Stomach smooth muscle (tissue), 2 donors: ENCODE measurements around the gene CABLES1.

Source experiments
- H3K27ac ChIP-seq: one replicate; pipeline ENCODE4 v1.7.0; 2013; ENCODE audit warnings: mild to moderate bottlenecking, low read length, inconsistent platforms
- H3K27me3 ChIP-seq, 2 donors: one replicate each; pipeline ENCODE4 v1.7.0; 2013; ENCODE audit warnings: low read length in 2 of 2; ENCODE audit not compliant: insufficient read depth in 2 of 2, control insufficient read depth in 1 of 2
- H3K36me3 ChIP-seq, 2 donors: one replicate each; pipeline ENCODE4 v1.7.0; 2013; ENCODE audit warnings: low read length in 2 of 2; ENCODE audit not compliant: control insufficient read depth in 2 of 2, insufficient read depth in 2 of 2
- H3K4me1 ChIP-seq: one replicate; pipeline ENCODE4 v1.7.0; 2013; ENCODE audit warnings: low read length; ENCODE audit not compliant: control insufficient read depth, insufficient read depth
- H3K4me3 ChIP-seq, 2 donors: one replicate each; pipeline ENCODE4 v1.7.0; 2013; ENCODE audit warnings: low read length in 2 of 2
- H3K9ac ChIP-seq, 2 donors: one replicate each; pipeline ENCODE4 v1.7.0; 2013; ENCODE audit warnings: low read length in 2 of 2, mild to moderate bottlenecking in 1 of 2
- H3K9me3 ChIP-seq, 2 donors: one replicate each; pipeline ENCODE4 v1.7.0; 2013; ENCODE audit warnings: low read length in 2 of 2; ENCODE audit not compliant: control insufficient read depth in 2 of 2
- donor health status: healthy.
- donor health status: Pancreatic carcinoma.

The CABLES1 gene

GRCh38 chr18:23186781-23187180, 51.5 kb downstream of the CABLES1 start:
- Histone ChIP-seq H3K27ac (no peak overlapping the region), H3K36me3 (no peaks in the 10 kb centered on the region), H3K9me3 (no peaks in the 10 kb centered on the region), H3K4me1 (no peaks in the 10 kb centered on the region), H3K27me3 (no peaks in the 10 kb centered on the region), H3K9ac (no peak overlapping the region), H3K4me3 (no peak overlapping the region)

DNA sequence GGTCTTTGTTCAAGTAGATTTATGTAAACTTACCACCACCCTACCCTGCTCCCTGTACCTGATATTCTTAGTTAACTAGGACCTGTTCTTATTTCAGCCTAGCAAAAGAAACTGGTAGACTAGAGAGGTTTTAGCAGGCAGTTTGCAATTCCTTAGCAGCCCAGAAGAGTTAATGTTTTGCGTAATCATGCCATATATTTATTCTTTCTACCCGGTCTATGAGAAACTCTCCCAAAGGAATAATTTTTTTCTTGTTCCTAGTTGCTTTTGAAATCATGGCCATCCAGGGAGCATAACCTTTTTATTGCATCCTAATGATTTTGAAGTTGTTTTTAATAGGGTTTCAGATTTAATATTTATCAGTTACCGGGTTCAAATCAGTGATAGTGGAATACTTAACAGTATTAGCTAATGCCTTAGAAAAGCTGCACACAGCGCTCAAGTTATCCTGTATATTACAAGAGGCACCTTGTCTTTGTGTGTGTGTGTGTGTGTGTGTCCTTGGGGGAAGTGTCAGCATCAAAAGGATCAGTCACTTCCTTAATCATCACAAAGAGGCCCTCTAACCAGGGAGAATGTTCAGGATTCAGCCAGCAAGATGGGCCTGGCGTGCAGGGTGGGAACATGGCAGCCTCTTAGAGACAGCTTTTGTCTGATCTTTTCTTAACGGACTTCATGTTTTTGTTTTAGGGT, 52.9 kb downstream of the CABLES1 start:
- no peak overlapping the region for H3K27ac ChIP-seq

GRCh38 chr18:23189099-23189498, 53.8 kb downstream of the CABLES1 start:
- Histone ChIP-seq H3K4me1 (peaks cover 5% of the 10 kb centered on the region), H3K9me3 (no peaks in the 10 kb centered on the region), H3K36me3 (no peaks in the 10 kb centered on the region), H3K9ac (no peak overlapping the region), H3K27me3 (no peaks in the 10 kb centered on the region), H3K4me3 (no peak overlapping the region), H3K27ac (no peak overlapping the region)

More for the DNA sequence above, 52.9 kb downstream of the CABLES1 start:
- no peaks in the 10 kb centered on the region for H3K9me3 ChIP-seq
- no peak overlapping the region for H3K9ac ChIP-seq
- no peak overlapping the region for H3K4me3 ChIP-seq
- no peaks in the 10 kb centered on the region for H3K27me3 ChIP-seq
- H3K36me3 ChIP-seq, result no peaks in the 10 kb centered on the region
- H3K4me1 ChIP-seq, result peaks cover 5% of the 10 kb centered on the region

DNA sequence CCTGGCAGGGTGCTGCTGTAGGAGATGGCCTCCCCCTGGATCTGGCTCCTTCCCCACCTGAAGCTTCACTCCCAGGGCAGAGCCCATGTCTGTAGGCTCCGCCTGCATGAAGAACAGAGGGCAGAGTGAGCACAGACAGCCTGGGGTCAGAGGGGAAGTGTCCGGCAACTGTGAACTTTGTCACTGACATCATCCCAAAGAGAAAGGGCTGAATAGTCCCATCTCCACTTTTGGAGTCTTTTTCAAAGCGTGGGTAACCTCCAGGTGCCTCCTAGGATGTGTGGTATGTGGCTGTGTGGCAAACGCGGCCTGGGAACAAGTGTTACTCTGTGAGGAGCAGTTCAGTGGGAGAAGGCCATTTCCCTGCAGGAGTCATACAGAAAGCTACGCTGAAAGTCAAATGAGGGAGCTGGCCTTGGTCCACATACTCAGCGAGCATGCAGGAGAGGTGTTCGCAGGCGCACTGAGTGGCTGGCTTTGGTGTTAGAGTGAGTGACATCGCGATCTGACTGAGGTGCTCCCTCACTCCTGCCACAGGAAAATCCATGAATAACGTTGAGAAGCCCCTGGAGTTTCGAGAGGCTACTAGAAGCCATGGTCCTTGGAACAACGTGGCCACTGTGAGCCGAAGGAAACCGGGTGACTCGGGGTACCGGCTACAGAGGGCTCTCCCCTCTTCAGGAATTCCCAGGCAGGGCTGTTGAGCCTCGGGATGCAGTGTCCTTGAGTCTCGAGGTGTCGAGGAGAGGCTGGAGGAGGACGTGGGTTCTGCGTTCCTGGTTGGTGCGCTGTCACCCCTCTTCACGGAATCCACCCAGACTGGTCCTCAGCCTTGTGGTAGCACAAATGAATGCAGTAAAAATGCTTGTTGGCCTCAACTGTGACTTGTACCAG, 54.7 kb downstream of the CABLES1 start:
- Histone ChIP-seq H3K9ac (no peak overlapping the region), H3K4me1 (peaks cover 5% of the 10 kb centered on the region), H3K9me3 (no peaks in the 10 kb centered on the region), H3K36me3 (no peaks in the 10 kb centered on the region), H3K4me3 (no peak overlapping the region), H3K27me3 (no peaks in the 10 kb centered on the region), H3K27ac (no peak overlapping the region)

DNA sequence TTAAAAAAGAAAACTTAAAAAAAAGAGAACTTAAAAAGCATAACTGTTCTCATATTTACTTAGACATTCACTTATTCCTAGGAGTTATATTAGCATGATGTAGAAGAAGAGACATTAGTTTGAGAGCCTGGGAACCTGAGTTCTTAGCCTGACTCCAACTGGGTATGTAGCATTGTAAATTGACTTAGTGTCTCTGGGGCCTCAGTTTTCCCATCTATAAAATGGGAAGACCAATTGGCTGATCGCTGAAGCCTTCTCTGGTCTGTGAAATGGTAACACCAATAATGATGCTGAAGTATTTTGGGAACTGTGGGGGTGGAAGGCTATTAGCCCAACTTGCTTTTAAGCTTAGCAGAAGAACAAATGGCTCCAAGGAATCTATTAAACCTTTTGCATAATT, 55.9 kb downstream of the CABLES1 start:
- Histone ChIP-seq H3K27ac (no peak overlapping the region), H3K9ac (no peak overlapping the region), H3K27me3 (no peaks in the 10 kb centered on the region), H3K4me1 (peaks cover 5% of the 10 kb centered on the region), H3K9me3 (no peaks in the 10 kb centered on the region), H3K36me3 (no peaks in the 10 kb centered on the region), H3K4me3 (no peak overlapping the region)

- Histone ChIP-seq H3K36me3 (peaks cover 0 to 3% of the 10 kb centered on the region in 2 donors), H3K27me3 (no peaks in the 10 kb centered on the region), H3K27ac (no peak overlapping the region), H3K4me3 (no peak overlapping the region), H3K9me3 (no peaks in the 10 kb centered on the region), H3K9ac (no peak overlapping the region), H3K4me1 (peaks cover 5% of the 10 kb centered on the region)
These were observed 58.5 kb downstream of the CABLES1 start for GRCh38 chr18:23193742-23194141.

DNA sequence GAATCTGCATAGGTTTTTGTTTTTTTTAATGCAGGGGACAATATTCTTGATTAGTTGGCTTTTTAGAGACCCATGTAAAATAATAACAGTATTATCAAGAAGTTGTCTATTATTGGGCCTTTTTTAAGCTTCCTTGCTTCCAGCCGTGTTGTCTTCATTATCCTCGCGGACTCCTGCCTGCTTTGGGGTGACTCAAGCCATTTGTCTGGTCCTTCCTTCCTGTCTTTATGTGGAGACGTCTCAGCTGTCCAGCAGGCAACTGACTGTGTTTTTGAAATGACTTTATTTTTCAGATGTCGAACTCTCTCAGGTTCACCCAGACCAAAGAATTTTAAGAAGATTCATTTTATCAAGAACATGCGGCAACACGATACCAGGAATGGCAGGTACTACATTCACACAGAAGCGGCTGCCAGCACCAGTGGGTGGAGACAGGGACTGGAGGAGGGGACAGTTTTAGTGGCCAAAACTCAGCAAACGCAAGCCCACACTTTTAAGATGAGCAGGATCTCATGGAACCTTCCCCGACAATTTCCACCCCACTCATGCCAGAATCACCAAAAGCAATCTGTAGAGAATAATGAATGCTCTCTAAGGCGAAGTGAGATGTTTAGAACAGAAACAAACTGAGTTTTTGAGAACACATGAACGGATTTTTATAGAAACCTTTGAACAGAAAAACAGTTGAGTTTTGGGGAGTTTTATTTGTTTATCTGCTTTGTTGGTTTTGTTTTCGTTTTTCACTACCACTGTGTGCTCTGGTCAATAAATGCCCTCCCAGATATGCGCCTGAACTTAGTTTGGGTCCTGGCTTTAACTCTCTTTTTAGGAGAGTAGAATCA, 59.1 kb downstream of the CABLES1 start:
- no peak overlapping the region for H3K27ac ChIP-seq
- H3K9ac ChIP-seq, result no peak overlapping the region
- H3K4me3 ChIP-seq, result no peak overlapping the region
- H3K4me1 ChIP-seq, result peaks cover 5% of the 10 kb centered on the region
- H3K36me3 ChIP-seq, result peaks cover 0 to 3% of the 10 kb centered on the region in 2 donors
- no peaks in the 10 kb centered on the region for H3K9me3 ChIP-seq
- no peaks in the 10 kb centered on the region for H3K27me3 ChIP-seq

DNA sequence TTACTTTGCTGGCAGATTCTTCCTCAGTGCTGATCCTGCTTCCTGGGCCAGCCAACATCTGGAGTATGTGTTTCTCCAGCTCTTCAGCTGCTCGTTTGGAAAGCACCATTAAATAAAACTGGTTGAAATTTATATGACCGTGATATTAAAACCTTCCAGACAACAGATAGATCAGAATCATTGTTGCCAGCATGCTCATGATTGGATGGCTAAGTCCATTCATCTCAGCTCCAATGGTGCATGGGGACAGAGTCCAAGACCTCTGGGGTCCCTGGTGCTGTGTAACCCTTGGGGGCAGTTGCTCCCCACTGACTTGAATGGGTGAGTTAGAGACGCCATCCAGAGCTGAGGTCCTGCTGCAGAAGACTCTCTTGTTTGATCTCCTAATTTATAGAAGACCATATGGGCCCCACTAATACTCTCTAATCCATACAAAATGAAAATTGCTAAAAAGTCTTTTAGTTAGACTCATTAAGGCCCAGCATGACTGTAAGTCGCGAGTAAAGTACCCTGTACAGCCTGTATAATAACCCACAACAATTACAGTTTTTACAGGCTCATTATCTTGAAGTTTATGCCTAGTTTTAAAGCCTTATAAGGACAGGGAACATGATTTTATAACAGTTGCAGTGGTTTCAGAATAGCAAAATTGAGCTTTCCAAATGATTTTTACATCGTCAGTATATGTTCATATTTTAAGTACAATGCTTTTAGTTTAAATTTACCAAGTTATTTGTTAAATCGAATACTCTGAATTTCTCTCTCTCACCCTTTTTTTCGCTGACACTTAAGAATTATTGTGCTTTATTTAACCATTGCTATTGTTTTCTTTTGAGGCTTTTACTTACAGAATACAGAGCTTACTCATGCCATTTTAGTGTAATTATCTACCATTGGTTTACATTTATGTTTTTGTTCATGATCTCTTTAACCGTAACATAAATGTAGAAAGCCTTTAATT, 60.0 kb downstream of the CABLES1 start:
- Histone ChIP-seq H3K4me1 (peaks cover 5% of the 10 kb centered on the region), H3K36me3 (peaks cover 0 to 3% of the 10 kb centered on the region in 2 donors), H3K9me3 (no peaks in the 10 kb centered on the region), H3K27me3 (no peaks in the 10 kb centered on the region), H3K9ac (no peak overlapping the region), H3K4me3 (no peak overlapping the region), H3K27ac (no peak overlapping the region)

- no peak overlapping the region for H3K27ac ChIP-seq
- H3K4me1 ChIP-seq, result peaks cover 5% of the 10 kb centered on the region
- H3K27me3 ChIP-seq, result no peaks in the 10 kb centered on the region
- peaks cover 0 to 3% of the 10 kb centered on the region in 2 donors for H3K36me3 ChIP-seq
- no peaks in the 10 kb centered on the region for H3K9me3 ChIP-seq
- no peak overlapping the region for H3K4me3 ChIP-seq
- H3K9ac ChIP-seq, result no peak overlapping the region
These were observed 61.1 kb downstream of the CABLES1 start for GRCh38 chr18:23196119-23197007.
